ENCODE measurements around the gene METTL26. TPM values are rescaled to one million over a fixed set of nuclear protein-coding genes. Genes with fewer than 3 reads are reported as not detected.

METTL26 gene
- total and polyA plus RNA-seq, 9 of the 15 experiments (the other 6 are each of a cell fraction or from before 2014, with no cell fraction given): 7.3 to 262 (median 80.9) TPM

DNA sequence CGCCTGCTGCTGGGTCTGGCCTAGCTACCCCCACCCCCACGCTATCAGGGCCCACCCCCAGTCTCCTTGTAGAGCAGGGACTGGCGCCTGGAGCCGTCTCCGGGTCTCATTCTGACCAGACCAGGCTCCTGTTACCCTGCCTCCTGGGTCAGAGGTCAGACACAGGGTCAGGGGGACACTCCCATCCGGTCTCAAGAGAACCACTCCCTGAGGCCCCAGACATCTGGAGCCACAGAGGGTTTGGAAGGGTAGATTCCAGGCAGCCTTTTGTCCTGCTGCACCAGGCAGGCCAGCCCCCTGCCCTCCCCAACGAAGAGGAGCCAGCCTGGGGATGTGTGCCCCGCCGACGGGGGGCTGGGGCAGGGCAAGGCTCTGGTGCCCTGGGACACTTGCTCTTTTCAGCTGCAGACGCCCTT, 6.3 kb downstream of the METTL26 start (continued):
- TF ChIP-seq ZNF695 (CRISPR knock-in tag; IDR thresholded peaks at IDR 0.05): no peak
- TF ChIP-seq GTF2F1 (IDR thresholded peaks at IDR 0.05; ENCODE audit: low read depth, low read length): no peak
- TF ChIP-seq, protein P1, sequence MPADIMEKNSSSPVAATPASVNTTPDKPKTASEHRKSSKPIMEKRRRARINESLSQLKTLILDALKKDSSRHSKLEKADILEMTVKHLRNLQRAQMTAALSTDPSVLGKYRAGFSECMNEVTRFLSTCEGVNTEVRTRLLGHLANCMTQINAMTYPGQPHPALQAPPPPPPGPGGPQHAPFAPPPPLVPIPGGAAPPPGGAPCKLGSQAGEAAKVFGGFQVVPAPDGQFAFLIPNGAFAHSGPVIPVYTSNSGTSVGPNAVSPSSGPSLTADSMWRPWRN (IDR thresholded peaks at IDR 0.05; ENCODE audit: low read depth): no peak
- no peak for TF ChIP-seq PYGO2 (tag; IDR thresholded peaks at IDR 0.05)
- TF ChIP-seq POLR2A (conservative IDR thresholded peaks at IDR 0.05): 0 out of 2 replicates have a peak, but pooled peaks have one; percentile 36
- TF ChIP-seq KDM4B (IDR thresholded peaks at IDR 0.05; ENCODE audit: borderline replicate concordance in 2 of 2, low read depth in 1 of 2): no peak
- no peak for TF ChIP-seq KLF16 (IDR thresholded peaks at IDR 0.05)
- TF ChIP-seq MAFK (IDR thresholded peaks at IDR 0.05; ENCODE audit: low read length): no peak
- no peak for TF ChIP-seq SNRNP70 (optimal IDR thresholded peaks at IDR 0.05; ENCODE audit: low read depth, low read length)
- TF ChIP-seq, protein P2, sequence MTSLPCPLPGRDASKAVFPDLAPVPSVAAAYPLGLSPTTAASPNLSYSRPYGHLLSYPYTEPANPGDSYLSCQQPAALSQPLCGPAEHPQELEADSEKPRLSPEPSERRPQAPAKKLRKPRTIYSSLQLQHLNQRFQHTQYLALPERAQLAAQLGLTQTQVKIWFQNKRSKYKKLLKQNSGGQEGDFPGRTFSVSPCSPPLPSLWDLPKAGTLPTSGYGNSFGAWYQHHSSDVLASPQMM (CRISPR knock-in tag; IDR thresholded peaks at IDR 0.05): no peak
- TF ChIP-seq, protein P3, sequence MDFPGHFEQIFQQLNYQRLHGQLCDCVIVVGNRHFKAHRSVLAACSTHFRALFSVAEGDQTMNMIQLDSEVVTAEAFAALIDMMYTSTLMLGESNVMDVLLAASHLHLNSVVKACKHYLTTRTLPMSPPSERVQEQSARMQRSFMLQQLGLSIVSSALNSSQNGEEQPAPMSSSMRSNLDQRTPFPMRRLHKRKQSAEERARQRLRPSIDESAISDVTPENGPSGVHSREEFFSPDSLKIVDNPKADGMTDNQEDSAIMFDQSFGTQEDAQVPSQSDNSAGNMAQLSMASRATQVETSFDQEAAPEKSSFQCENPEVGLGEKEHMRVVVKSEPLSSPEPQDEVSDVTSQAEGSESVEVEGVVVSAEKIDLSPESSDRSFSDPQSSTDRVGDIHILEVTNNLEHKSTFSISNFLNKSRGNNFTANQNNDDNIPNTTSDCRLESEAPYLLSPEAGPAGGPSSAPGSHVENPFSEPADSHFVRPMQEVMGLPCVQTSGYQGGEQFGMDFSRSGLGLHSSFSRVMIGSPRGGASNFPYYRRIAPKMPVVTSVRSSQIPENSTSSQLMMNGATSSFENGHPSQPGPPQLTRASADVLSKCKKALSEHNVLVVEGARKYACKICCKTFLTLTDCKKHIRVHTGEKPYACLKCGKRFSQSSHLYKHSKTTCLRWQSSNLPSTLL (IDR thresholded peaks at IDR 0.05): no peak
- TF ChIP-seq THRAP3 (IDR thresholded peaks at IDR 0.05; ENCODE audit: borderline replicate concordance): no peak
- TF ChIP-seq BRD9 (IDR thresholded peaks at IDR 0.05; ENCODE audit: low read depth, partially characterized antibody): no peak
- no peak for TF ChIP-seq RBM25 (IDR thresholded peaks at IDR 0.05; ENCODE audit: low read depth, low read length, severe bottlenecking)
- TF ChIP-seq, protein P4, sequence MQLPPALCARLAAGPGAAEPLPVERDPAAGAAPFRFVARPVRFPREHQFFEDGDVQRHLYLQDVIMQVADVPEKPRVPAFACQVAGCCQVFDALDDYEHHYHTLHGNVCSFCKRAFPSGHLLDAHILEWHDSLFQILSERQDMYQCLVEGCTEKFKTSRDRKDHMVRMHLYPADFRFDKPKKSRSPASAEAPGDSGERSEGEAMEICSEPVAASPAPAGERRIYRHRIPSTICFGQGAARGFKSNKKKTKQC (CRISPR knock-in tag; IDR thresholded peaks at IDR 0.05): no peak
- TF ChIP-seq, protein P5, sequence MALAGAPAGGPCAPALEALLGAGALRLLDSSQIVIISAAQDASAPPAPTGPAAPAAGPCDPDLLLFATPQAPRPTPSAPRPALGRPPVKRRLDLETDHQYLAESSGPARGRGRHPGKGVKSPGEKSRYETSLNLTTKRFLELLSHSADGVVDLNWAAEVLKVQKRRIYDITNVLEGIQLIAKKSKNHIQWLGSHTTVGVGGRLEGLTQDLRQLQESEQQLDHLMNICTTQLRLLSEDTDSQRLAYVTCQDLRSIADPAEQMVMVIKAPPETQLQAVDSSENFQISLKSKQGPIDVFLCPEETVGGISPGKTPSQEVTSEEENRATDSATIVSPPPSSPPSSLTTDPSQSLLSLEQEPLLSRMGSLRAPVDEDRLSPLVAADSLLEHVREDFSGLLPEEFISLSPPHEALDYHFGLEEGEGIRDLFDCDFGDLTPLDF (CRISPR knock-in tag; IDR thresholded peaks at IDR 0.05): no peak
- no peak for TF ChIP-seq ZNF696 (CRISPR knock-in tag; conservative IDR thresholded peaks at IDR 0.05)
- no peak for TF ChIP-seq NR4A1 (CRISPR knock-in tag; IDR thresholded peaks at IDR 0.05)
- no peak for TF ChIP-seq NR4A1 (tag; IDR thresholded peaks at IDR 0.05)
- no peak for TF ChIP-seq SLC30A9 (CRISPR knock-in tag; IDR thresholded peaks at IDR 0.05)
- TF ChIP-seq SMAD4 (CRISPR knock-in tag; conservative IDR thresholded peaks at IDR 0.05): peak; percentile 59
- TF ChIP-seq HEY1 (CRISPR knock-in tag; IDR thresholded peaks at IDR 0.05; ENCODE audit: borderline replicate concordance): no peak
- no peak for TF ChIP-seq ZNF507 (tag; conservative IDR thresholded peaks at IDR 0.05)
- TF ChIP-seq SAFB (IDR thresholded peaks at IDR 0.05; ENCODE audit: borderline replicate concordance, low read depth, low read length): no peak
- no peak for TF ChIP-seq ZNF253 (CRISPR knock-in tag; conservative IDR thresholded peaks at IDR 0.05)
- no peak for TF ChIP-seq SNIP1 (IDR thresholded peaks at IDR 0.05; ENCODE audit: low read depth)
- TF ChIP-seq GABPA (tag; conservative IDR thresholded peaks at IDR 0.05; ENCODE audit: low read depth): no peak
